ENCODE measurements around the gene TMEM191C.
A peak's percentile ranks its signal among the peaks of the same experiment; 100 is the strongest.
"Not testable (repeated sequence)": the region's sequence is repeated elsewhere in the genome, so short reads cannot be mapped to it uniquely, and the experiment has no call there.

The TMEM191C gene

GRCh38 chr22:21446827-21447690 lies 20.1 kb upstream of the TMEM191C start:
- DNase-seq, result peak; percentile 40

DNA sequence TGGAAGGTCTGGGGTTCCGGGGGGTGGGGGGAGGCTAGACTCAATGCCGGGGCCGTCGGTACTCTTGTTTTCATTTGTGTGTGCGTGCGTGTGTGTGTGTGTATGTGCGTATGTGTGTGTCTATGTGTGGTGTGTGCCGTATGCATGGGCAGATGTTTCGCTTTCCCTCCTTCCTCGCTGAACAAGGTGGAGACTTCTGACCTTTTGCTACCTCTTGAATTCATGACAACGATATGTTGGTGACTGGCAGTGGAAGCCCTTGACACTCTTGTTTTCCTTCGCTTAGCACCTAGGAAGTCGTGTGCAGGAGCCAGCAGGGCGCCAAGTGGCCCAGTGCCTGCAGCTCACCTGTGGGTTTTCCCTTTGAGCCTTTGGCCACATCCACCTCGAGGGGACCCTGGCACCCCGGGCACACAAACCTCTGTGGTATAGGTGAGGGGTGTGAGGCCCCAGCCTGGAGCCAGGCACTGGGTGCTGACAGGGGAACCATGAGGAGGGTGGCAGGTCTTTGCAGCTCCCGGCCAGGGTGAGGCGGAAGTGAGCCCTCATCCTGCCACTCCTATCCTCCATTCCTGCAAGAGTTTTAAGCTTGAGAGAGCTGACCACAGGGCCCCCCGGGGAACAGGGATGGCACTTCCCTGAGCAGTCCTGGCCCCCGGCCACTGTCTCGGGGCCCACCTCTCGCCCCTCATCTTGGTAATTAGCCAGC lies 19.3 kb upstream of the TMEM191C start:
- DNase-seq, result peak; percentile 51

DNA sequence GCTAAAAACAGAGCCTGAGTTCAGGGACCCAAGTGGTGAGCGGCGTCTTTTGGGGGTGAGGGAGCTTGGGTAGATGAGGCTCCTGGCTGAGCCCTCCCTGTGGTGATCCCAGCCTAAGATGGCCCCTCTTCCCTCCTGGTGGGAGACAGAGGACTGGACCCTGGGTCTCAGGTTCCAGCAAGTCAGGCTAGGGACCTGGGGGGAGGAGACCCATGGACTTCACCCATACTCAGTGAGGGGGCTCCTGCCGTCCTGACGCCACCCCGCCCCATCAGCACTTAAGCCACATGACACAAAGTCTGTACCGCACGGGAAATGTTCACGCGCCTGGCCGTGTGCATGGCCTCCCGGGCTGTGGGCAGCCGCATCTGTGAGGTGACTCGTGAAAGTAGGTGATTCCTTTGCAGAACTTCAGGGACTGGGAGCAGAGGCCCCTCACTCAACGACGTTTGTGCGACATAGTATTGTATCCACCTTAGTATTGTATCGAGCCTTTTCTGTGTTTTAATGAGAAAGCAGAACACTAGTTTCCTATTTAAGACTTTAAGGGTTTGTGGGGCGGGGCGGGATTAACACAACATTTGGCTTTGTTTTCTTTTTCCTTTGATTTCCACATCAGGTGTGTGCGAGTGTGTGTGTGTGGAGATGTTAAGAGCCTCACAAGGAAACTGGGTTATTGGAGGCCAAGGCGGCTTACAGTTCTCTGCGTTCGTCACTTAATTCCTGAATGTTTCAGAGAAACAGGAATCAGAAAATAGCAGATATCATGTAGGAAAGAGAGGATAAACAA lies 18.4 kb upstream of the TMEM191C start:
- peak; percentile 25 for DNase-seq

GRCh38 chr22:21449531-21450319 lies 17.5 kb upstream of the TMEM191C start:
- DNase-seq, result no peak

- peak; percentile 39 for DNase-seq
Measured at GRCh38 chr22:21450320-21450831, 16.8 kb upstream of the TMEM191C start.

GRCh38 chr22:21450858-21451353 lies 16.3 kb upstream of the TMEM191C start:
- peak; percentile 35 for DNase-seq

- DNase-seq, result peak; percentile 36
Measured at GRCh38 chr22:21451545-21452520, 15.4 kb upstream of the TMEM191C start.

- DNase-seq, result peak; percentile 33
Measured at GRCh38 chr22:21452666-21453065, 14.5 kb upstream of the TMEM191C start.

DNA sequence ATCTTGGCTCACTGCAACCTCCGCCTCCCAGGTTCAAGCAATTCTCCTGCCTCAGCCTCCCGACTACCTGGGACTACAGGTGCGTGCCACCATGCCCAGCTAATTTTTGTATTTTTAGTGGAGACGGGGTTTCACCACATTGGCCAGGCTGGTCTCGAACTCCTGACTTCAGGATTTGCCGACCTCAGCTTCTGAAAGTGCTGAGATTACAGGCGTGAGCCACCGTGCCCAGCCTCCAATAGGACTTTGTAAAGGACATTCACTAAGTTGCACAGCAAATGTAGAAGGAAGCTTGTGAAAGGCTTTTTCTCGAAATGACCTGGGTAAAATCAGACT lies 12.2 kb upstream of the TMEM191C start:
- DNase-seq, result not testable (repeated sequence)

DNA sequence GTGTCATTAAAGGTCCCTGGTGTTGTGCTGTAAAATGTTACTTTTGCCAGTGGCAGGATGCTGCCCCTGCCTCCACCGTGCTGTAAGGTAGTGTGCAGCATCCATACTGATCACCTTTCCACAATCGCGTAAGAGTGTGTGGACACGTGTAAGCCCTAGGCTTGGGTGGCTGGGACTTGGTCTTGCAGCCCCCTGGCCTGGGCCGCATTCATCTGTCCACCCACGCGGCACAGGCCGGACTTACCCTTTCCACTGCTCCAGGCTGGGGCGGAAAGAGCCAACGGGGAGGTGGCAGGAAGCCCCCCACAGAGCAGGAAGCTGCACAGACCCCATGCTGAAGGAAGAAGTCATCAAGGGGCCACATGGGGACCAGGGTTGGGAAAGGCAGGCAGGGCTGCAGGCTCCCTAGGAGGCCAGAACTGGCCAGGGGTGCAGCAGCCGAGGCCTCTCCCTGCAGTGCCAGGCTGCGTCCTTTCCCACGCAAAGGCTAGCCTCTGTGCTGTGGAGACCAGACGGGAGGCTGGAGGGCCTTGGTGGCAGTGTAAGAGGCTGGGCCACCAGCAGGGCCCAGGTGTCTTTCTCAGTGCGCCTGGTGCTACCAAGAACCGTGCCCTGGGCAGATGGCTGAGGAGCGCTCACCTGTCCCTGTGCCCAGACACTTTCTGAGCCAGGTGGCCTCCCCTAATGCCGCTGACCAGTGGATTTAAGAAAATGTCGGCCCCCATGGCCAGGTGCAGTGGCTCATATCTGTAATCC lies 11.7 kb upstream of the TMEM191C start:
- no peak for DNase-seq

DNA sequence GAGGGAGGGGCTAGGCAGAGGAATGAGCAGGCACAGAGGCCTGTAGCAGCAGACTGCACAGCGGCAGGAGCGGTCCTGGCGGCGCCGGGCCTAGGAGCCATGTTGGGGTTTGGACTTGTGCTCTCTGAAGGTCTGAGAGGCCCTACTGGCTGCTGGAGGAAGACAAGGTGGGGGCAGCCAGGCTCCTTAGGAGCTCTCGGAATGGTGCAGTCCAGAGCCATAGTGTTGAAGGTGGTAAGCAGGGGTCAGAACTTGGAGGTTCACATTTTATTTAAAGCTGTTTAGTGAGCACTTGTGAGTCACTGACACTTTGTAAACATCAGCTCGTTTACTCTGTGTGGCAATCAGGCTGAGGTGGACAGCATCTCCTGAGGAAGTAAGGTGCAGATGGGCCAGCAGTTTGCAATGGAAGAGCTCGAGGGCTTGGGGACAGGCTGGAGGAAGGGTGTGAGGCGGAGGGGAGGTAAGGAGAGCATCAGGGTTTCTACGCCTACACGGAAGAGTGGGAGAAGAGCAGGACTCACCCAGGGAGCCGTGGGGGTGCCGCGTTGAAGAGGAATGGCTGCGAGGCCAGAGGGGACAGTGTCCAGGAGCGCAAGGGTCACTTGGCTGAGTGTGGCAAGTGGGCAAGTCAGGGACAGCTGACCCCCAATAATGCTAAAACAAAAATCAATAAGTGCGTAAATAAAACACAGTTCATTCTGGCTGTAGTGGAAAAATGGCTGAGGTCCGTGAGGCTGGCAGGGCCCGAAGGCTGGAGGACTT lies 10.0 kb upstream of the TMEM191C start:
- DNase-seq, result no peak

DNA sequence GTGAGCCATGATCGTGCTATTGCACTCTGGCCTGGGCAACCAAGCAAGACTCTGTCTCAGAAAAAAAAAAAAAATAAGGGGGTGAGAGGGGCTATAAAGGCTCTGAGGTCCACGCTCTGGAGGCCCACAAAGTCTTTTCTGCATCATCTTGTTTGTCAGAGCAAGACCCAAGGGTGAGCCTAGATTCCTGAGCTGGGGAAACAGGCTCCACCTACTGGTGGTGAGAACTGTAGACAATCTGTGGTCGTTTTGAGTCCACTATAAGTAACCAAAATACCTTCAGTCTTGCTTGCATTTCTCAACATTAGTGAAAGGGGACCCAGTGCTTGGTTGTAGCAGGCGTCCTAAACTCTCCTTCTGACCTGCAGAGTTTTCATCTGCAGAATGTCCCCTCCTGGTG lies 4.5 kb upstream of the TMEM191C start:
- not testable (repeated sequence) for DNase-seq

GRCh38 chr22:21468194-21469096 lies 1.3 kb downstream of the TMEM191C start:
- DNase-seq, result peak; percentile 95

GRCh38 chr22:21469097-21469994 lies 2.2 kb downstream of the TMEM191C start:
- not testable (repeated sequence) for DNase-seq

- DNase-seq, result not testable (repeated sequence)
Measured at GRCh38 chr22:21472984-21473383, 5.8 kb downstream of the TMEM191C start.

DNA sequence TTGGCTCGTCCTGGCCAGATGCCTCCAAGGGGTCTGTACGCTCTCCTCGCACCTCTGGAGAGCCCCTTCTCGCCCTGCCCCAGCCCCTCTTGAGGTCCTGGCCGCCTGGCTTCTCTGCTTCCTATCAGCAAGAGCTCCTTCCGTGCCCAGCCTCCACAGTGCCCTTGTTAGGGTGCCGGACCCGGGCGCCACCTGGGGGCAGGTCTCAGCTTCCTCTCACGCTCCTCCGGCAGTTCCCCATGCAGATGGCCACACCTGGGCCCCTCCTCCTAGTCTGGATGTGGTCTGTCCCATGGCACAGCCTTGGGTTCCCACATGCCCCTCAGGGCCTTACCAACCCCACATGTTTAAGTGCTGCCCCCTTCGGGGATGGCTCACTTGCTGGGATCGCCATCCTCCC lies 6.5 kb downstream of the TMEM191C start:
- not testable (repeated sequence) for DNase-seq

- not testable (repeated sequence) for DNase-seq
Measured at GRCh38 chr22:21484039-21484438, 16.9 kb downstream of the TMEM191C start.
